ENCODE measurements around the gene TCF4.

The TCF4 gene

GRCh38 chr18:55380589-55380988, 207.4 kb downstream of the TCF4 start:
- no peak for DNase-seq

- no peak for DNase-seq
Observed at GRCh38 chr18:55376387-55376786, 211.6 kb downstream of the TCF4 start.

GRCh38 chr18:55375930-55376329, 212.1 kb downstream of the TCF4 start:
- no peak for DNase-seq

GRCh38 chr18:55374741-55375140, 213.3 kb downstream of the TCF4 start:
- DNase-seq = no peak

GRCh38 chr18:55372209-55372608, 215.8 kb downstream of the TCF4 start:
- DNase-seq = no peak

- DNase-seq = no peak
Observed at GRCh38 chr18:55370936-55371335, 217.1 kb downstream of the TCF4 start.

GRCh38 chr18:55369346-55369745, 218.6 kb downstream of the TCF4 start:
- no peak for DNase-seq

- DNase-seq = no peak
Observed at GRCh38 chr18:55365342-55365741, 222.7 kb downstream of the TCF4 start.

- no peak for DNase-seq
Observed at GRCh38 chr18:55362303-55362702, 225.7 kb downstream of the TCF4 start.

- no peak for DNase-seq
Observed at GRCh38 chr18:55361492-55362250, 226.3 kb downstream of the TCF4 start.

GRCh38 chr18:55360061-55360460, 227.9 kb downstream of the TCF4 start:
- DNase-seq = no peak

- no peak for DNase-seq
Observed at GRCh38 chr18:55356815-55357214, 231.2 kb downstream of the TCF4 start.

- no peak for DNase-seq
Observed at GRCh38 chr18:55355223-55355622, 232.8 kb downstream of the TCF4 start.

GRCh38 chr18:55354795-55355194, 233.2 kb downstream of the TCF4 start:
- no peak for DNase-seq

- DNase-seq = no peak
Observed at GRCh38 chr18:55353806-55354205, 234.2 kb downstream of the TCF4 start.

GRCh38 chr18:55353391-55353790, 234.6 kb downstream of the TCF4 start:
- no peak for DNase-seq

GRCh38 chr18:55351980-55352714, 235.8 kb downstream of the TCF4 start:
- DNase-seq = no peak

- no peak for DNase-seq
Observed at GRCh38 chr18:55351241-55351691, 236.7 kb downstream of the TCF4 start.

- no peak for DNase-seq
Observed at GRCh38 chr18:55349685-55350084, 238.3 kb downstream of the TCF4 start.

GRCh38 chr18:55346961-55347740, 240.8 kb downstream of the TCF4 start:
- no peak for DNase-seq

- no peak for DNase-seq
Observed at GRCh38 chr18:55346387-55346786, 241.6 kb downstream of the TCF4 start.

- no peak for DNase-seq
Observed at GRCh38 chr18:55345103-55345950, 242.7 kb downstream of the TCF4 start.
